Esophagus squamous epithelium (tissue), 4 donors: ENCODE results near the gene GLYATL2.

ENCODE experiments used
- POLR2A ChIP-seq, 4 donors: fragments of 450-650 bp; IDR thresholded peaks; one replicate each; pipeline ENCODE4 v1.6.1; 2017; ENCODE audit warnings: antibody characterized with exemption in 4 of 4, mild to moderate bottlenecking in 4 of 4, moderate library complexity in 3 of 4
- TF ChIP-seq, protein P1 (sequence below), 6 experiments: fragments of 450-650 bp in 4 of 6; fragments of 200-600 bp in 2 of 6; sonication (generic) in 2 of 6; IDR thresholded peaks; one replicate each; pipeline ENCODE4 v1.5.1; 2016 to 2019; ENCODE audit warnings: antibody characterized with exemption in 6 of 6, mild to moderate bottlenecking in 4 of 6, moderate library complexity in 4 of 6

DNA sequence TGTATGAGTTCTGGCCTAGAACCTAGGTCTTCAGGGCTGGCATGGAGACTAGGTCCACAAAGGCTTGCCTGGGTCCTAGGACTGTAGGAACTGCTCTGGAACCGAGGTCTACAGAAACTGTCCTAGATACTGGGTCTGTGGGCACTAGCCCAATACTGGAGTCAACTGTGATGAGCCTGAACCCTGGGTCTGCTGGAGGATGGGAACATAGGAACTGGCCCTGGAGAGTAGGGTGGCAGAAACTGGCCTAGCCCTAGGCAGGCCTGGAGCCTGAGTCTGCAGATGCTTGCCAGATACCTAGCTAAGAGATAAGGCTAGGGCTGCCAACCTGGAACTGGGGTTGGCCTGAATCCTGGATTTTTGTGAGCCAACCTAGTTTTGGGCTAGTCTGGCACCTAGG is 19.2 kb upstream of the GLYATL2 start:
- TF ChIP-seq, protein P1, sequence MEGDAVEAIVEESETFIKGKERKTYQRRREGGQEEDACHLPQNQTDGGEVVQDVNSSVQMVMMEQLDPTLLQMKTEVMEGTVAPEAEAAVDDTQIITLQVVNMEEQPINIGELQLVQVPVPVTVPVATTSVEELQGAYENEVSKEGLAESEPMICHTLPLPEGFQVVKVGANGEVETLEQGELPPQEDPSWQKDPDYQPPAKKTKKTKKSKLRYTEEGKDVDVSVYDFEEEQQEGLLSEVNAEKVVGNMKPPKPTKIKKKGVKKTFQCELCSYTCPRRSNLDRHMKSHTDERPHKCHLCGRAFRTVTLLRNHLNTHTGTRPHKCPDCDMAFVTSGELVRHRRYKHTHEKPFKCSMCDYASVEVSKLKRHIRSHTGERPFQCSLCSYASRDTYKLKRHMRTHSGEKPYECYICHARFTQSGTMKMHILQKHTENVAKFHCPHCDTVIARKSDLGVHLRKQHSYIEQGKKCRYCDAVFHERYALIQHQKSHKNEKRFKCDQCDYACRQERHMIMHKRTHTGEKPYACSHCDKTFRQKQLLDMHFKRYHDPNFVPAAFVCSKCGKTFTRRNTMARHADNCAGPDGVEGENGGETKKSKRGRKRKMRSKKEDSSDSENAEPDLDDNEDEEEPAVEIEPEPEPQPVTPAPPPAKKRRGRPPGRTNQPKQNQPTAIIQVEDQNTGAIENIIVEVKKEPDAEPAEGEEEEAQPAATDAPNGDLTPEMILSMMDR (IDR thresholded peaks at IDR 0.05), result no peak
- TF ChIP-seq POLR2A (IDR thresholded peaks at IDR 0.05), result no peak
